Natural killer cell (primary cell): ENCODE results near the gene SNX30. TPM values are rescaled to one million over a fixed set of nuclear protein-coding genes. Genes with fewer than 3 reads are reported as not detected.

Source experiments
- ATAC-seq, 3 donors: fragments of 150-1000 bp in 2 of 3; fragments of 200-7000 bp in 1 of 3; cut with Tn5 transposase; 1 replicate in 1 of 3; 2 replicates in 2 of 3; pipeline ENCODE4 v1.10.0; 2021; ENCODE audit warnings: mild to moderate bottlenecking in 2 of 3, moderate library complexity in 2 of 3
- DNase-seq, 2 donors: peaks; one replicate each; pipeline versions ENCODE4 v3.0.0 to v3.0.0-alpha.2; 2013 to 2021; ENCODE audit warnings: mixed read lengths in 1 of 2
- H3K27ac ChIP-seq: one replicate; pipeline ENCODE4 v1.5.1; 2013; ENCODE audit warnings: mild to moderate bottlenecking, low read length
- H3K27me3 ChIP-seq: one replicate; pipeline ENCODE4 v1.6.1; 2013; ENCODE audit warnings: low read length; ENCODE audit not compliant: control insufficient read depth, insufficient read depth
- H3K36me3 ChIP-seq: one replicate; pipeline ENCODE4 v1.6.1; 2013; ENCODE audit warnings: low read length; ENCODE audit not compliant: control insufficient read depth, insufficient read depth
- H3K4me1 ChIP-seq: one replicate; pipeline ENCODE4 v1.6.1; 2013; ENCODE audit warnings: low read length; ENCODE audit not compliant: control insufficient read depth, insufficient read depth
- H3K4me3 ChIP-seq: one replicate; pipeline ENCODE4 v1.5.1; 2013; ENCODE audit warnings: low read length
- H3K9me3 ChIP-seq: one replicate; pipeline ENCODE4 v1.6.1; 2013; ENCODE audit warnings: low read length; ENCODE audit not compliant: control insufficient read depth, insufficient read depth
- H3K27ac Mint-ChIP-seq, 2 donors: one replicate each; pipeline ENCODE4 v1.8.0; 2022; ENCODE audit warnings: mild to moderate bottlenecking in 2 of 2, mixed read lengths in 2 of 2, moderate library complexity in 1 of 2
- H3K27me3 Mint-ChIP-seq, 2 donors: one replicate each; pipeline ENCODE4 v1.8.0; 2022; ENCODE audit warnings: low read depth in 2 of 2, mixed read lengths in 2 of 2
- H3K36me3 Mint-ChIP-seq: one replicate; pipeline ENCODE4 v1.8.0; 2022; ENCODE audit warnings: mixed read lengths
- H3K4me1 Mint-ChIP-seq, 2 donors: one replicate each; pipeline ENCODE4 v1.8.0; 2022; ENCODE audit warnings: mixed read lengths in 2 of 2
- H3K4me3 Mint-ChIP-seq: one replicate; pipeline ENCODE4 v1.8.0; 2022; ENCODE audit warnings: mild to moderate bottlenecking, moderate library complexity, mixed read lengths
- H3K9me3 Mint-ChIP-seq, 2 donors: one replicate each; pipeline ENCODE4 v1.8.0; 2022; ENCODE audit warnings: mixed read lengths in 2 of 2
- WGBS: methylation state at CpG from one replicate; pipeline ENCODE4 v1.1.7; 2013; ENCODE audit warnings: missing lambda C conversion rate; ENCODE audit not compliant: insufficient coverage; 5-methylcytosine and 5-hydroxymethylcytosine counted together
- intact Hi-C: fragments of 100-400 bp; cut with micrococcal nuclease; formaldehyde crosslinking; loops from one replicate; pipeline ENCODE4 v1.14.2; 2022
- total RNA-seq, 4 donors: library from RNA; stranded (reverse); fragments of 120-200 nt in 1 of 4; gene quantifications; one replicate each; pipeline versions ENCODE4 v1.2.3 to v1.2.4, GENCODE V29; 2013 to 2022
- TF ChIP-seq, protein P1 (sequence below): fragments of 200-600 bp; IDR thresholded peaks from one replicate; pipeline ENCODE4 v1.8.0; 2022; ENCODE audit warnings: antibody characterized with exemption

SNX30 gene
- total RNA-seq, 3 donors from 2014 or later (not counting 1 experiment from before 2014, with no cell fraction given) = 8.5 to 10.5 (median 9.3) TPM

DNA sequence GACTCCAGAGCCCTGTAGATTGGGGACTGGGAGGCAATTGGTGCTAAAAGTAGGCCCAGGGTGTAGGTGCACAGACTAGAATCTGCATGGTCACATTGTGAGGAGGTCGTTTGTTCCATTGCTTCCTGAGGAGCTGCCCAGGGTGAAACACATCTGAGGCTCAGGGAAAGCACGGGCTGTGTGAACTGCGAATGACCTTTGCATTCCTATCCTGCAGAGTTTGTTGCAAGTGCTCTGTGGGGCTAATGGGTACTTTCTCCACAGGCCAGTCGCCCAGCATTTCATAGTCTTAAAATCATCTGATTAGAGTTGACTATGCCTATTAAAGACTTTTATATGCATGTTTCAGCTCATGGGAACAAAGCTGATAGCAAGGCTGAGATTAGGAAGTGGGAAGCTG is 154.5 kb downstream of the SNX30 start:
- no peak overlapping the region for H3K4me3 Mint-ChIP-seq
- H3K4me1 Mint-ChIP-seq = no peaks in the 10 kb centered on the region
- Histone ChIP-seq H3K4me1 (no peaks in the 10 kb centered on the region), H3K9me3 (no peaks in the 10 kb centered on the region), H3K4me3 (no peak overlapping the region), H3K36me3 (no peaks in the 10 kb centered on the region), H3K27ac (no peak overlapping the region), H3K27me3 (no peaks in the 10 kb centered on the region)
- peaks cover 9 to 18% of the 10 kb centered on the region in 2 donors for H3K27me3 Mint-ChIP-seq
- H3K9me3 Mint-ChIP-seq = no peaks in the 10 kb centered on the region
- intact Hi-C loops = no loop called here
- TF ChIP-seq, protein P1, sequence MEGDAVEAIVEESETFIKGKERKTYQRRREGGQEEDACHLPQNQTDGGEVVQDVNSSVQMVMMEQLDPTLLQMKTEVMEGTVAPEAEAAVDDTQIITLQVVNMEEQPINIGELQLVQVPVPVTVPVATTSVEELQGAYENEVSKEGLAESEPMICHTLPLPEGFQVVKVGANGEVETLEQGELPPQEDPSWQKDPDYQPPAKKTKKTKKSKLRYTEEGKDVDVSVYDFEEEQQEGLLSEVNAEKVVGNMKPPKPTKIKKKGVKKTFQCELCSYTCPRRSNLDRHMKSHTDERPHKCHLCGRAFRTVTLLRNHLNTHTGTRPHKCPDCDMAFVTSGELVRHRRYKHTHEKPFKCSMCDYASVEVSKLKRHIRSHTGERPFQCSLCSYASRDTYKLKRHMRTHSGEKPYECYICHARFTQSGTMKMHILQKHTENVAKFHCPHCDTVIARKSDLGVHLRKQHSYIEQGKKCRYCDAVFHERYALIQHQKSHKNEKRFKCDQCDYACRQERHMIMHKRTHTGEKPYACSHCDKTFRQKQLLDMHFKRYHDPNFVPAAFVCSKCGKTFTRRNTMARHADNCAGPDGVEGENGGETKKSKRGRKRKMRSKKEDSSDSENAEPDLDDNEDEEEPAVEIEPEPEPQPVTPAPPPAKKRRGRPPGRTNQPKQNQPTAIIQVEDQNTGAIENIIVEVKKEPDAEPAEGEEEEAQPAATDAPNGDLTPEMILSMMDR = no peak
- 80% methylated on average over 4 of the region's 4 CpGs for WGBS
- H3K27ac Mint-ChIP-seq = no peak overlapping the region
- DNase-seq (no peak), ATAC-seq (no peak)
- no peaks in the 10 kb centered on the region for H3K36me3 Mint-ChIP-seq

DNA sequence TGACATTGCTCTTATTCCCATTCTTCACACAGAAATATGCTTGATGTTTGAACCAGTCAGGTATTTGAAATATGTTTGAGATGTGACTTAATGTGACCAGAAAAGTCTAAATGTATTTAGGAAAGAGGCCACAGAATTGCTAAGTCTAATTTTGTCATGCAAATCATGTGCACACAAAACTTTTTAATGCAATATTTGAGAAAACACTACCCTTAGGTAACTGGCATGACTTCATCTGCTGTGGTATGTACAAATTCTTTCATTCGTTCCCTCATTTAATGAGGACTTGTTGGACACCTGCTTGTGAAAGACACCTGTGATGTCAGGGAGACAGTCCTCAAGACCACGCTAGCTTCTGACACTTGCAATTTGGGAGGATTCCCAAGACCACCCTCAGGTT is 161.2 kb downstream of the SNX30 start:
- no peaks in the 10 kb centered on the region for H3K36me3 Mint-ChIP-seq
- Histone ChIP-seq H3K4me3 (no peak overlapping the region), H3K27ac (no peak overlapping the region), H3K4me1 (no peaks in the 10 kb centered on the region), H3K27me3 (no peaks in the 10 kb centered on the region), H3K9me3 (no peaks in the 10 kb centered on the region), H3K36me3 (no peaks in the 10 kb centered on the region)
- H3K27ac Mint-ChIP-seq = no peak overlapping the region
- H3K9me3 Mint-ChIP-seq = no peaks in the 10 kb centered on the region
- intact Hi-C loops = no loop called here
- WGBS = 93% methylated on average over 2 of the region's 2 CpGs
- ATAC-seq = no peak
- no peak overlapping the region for H3K4me3 Mint-ChIP-seq
- H3K27me3 Mint-ChIP-seq = peaks cover 7 to 27% of the 10 kb centered on the region in 2 donors
- no peaks in the 10 kb centered on the region for H3K4me1 Mint-ChIP-seq
- DNase-seq = no peak
- TF ChIP-seq, protein P1 = no peak

DNA sequence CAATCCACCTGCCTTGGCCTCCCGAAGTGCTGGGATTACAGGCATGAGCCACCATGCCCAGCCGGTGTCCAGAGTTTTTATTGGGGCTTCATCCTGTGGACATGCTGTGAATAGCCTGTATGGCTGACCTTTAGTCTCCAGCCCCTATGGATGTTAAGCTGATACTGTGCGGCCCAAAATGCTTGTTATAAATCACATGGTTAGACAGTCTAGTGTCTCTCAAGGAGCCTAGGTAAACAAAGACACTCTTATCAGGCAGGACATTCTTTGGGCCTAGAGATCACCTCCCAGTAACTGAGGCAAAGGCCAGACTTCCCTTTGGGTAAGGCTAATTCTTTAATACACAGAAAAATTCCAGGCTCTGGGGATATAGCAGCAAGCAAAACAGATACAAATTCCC is 162.1 kb downstream of the SNX30 start:
- Histone ChIP-seq H3K36me3 (no peaks in the 10 kb centered on the region), H3K4me1 (no peaks in the 10 kb centered on the region), H3K9me3 (no peaks in the 10 kb centered on the region), H3K4me3 (no peak overlapping the region), H3K27me3 (no peaks in the 10 kb centered on the region), H3K27ac (no peak overlapping the region)
- Mint-ChIP-seq H3K36me3 (no peaks in the 10 kb centered on the region), H3K4me3 (no peak overlapping the region), H3K27me3 (peaks cover 10 to 28% of the 10 kb centered on the region in 2 donors), H3K9me3 (no peaks in the 10 kb centered on the region), H3K4me1 (no peaks in the 10 kb centered on the region), H3K27ac (no peak overlapping the region)
- ATAC-seq = no peak
- DNase-seq = no peak
- WGBS = 95% methylated on average over 3 of the region's 3 CpGs
- TF ChIP-seq, protein P1 = no peak
- intact Hi-C loops = no loop called here

DNA sequence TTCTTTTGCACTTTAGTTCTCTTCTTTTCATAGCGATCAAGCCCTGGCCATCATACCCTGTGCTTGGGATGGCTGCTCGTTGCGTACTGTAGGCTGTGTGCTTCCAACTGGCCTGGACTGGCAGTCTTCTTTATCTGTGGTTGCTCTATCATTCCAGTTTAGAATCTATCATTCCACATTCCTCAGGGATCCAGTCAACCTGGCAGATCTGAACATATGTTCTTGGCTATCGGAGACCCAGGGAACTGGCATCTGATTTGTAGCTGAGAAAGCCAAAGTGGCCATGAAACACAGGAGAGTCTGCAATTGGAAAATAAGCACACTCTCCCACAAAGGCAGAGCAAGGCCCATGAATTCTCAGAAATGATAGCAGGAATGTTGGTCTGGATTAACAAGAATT is 162.8 kb downstream of the SNX30 start:
- no peaks in the 10 kb centered on the region for H3K4me1 ChIP-seq
- peaks cover 10 to 34% of the 10 kb centered on the region in 2 donors for H3K27me3 Mint-ChIP-seq
- WGBS = 88% methylated on average over 4 of the region's 4 CpGs
- no peaks in the 10 kb centered on the region for H3K36me3 Mint-ChIP-seq
- H3K4me3 Mint-ChIP-seq = no peak overlapping the region
- no peak for ATAC-seq
- H3K27ac Mint-ChIP-seq = no peak overlapping the region
- H3K36me3 ChIP-seq = no peaks in the 10 kb centered on the region
- H3K4me3 ChIP-seq = no peak overlapping the region
- no peaks in the 10 kb centered on the region for H3K4me1 Mint-ChIP-seq
- TF ChIP-seq, protein P1 = no peak
- no peaks in the 10 kb centered on the region for H3K9me3 Mint-ChIP-seq
- DNase-seq = no peak
- no peak overlapping the region for H3K27ac ChIP-seq
- H3K27me3 ChIP-seq = no peaks in the 10 kb centered on the region
- intact Hi-C loops = no loop called here
- no peaks in the 10 kb centered on the region for H3K9me3 ChIP-seq
